ENCODE results near the gene ALDH1A2.

DNA sequence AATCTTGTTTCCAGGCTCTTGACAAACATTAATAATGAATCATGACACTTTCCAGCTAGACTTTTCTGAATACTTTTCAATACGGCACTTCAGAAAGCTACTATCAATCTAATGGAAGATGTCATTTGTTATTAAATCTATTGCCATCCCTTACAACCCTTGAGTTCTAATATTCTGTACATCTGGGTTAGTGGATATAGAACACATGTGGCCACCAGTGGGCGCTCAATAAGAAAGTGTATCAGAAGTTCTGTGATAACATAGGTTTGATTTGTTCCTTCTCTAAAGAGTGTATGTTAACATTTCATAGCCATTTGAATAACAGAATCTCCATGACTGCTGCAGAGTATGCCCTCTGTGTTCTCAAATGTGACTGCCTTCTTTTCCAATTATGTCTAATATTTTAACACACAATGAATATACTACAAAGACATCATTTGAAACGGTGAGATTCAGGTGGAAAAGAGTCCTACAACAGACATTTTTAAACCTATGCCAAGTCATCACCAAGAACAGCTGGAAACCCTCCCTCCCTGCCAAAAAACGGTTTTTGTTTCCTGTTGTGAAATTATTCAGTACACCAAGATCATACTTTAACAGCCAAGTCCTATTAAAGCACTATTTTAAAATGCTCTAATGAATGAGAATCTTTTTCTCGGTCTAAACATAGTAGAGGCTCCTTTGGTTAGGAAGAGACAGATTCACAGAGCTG is 22.2 kb downstream of the ALDH1A2 start:
- no peak for TF ChIP-seq POLR2A (IDR thresholded peaks at IDR 0.05; ENCODE audit: low read depth, low read length)
- no peak for TF ChIP-seq TAF1 (IDR thresholded peaks at IDR 0.05; ENCODE audit: borderline replicate concordance, low read depth, low read length)

Data from GM12892 (cell line).